Large intestine (tissue), 3 donors: ENCODE results near the gene GKN1. TPM values are rescaled to one million over a fixed set of nuclear protein-coding genes. Genes with fewer than 3 reads are reported as not detected.

ENCODE experiments used
- DNase-seq, 2 donors: peaks; one replicate each; pipeline versions ENCODE4 v3.0.0 to v3.0.0-alpha.2; 2013
- H3K27ac ChIP-seq: one replicate; pipeline ENCODE4 v1.5.1; 2013; ENCODE audit warnings: low read length
- H3K27me3 ChIP-seq: 2 replicates; pipeline ENCODE4 v1.6.1; 2013; ENCODE audit warnings: low read length; ENCODE audit not compliant: control insufficient read depth, insufficient read depth
- H3K36me3 ChIP-seq: 2 replicates; pipeline ENCODE4 v1.6.1; 2013; ENCODE audit warnings: low read length; ENCODE audit not compliant: control insufficient read depth, insufficient read depth
- H3K4me1 ChIP-seq: one replicate; pipeline ENCODE4 v1.6.1; 2013; ENCODE audit warnings: low read length; ENCODE audit not compliant: control insufficient read depth, insufficient read depth
- H3K4me3 ChIP-seq: one replicate; pipeline ENCODE4 v1.5.1; 2013; ENCODE audit warnings: low read length
- H3K9me3 ChIP-seq: one replicate; pipeline ENCODE4 v1.6.1; 2013; ENCODE audit warnings: mild to moderate bottlenecking, low read depth, low read length, moderate library complexity; ENCODE audit not compliant: control insufficient read depth
- WGBS: methylation state at CpG from one replicate; pipeline ENCODE4 v1.1.5; 2013; ENCODE audit warnings: low lambda C conversion rate; ENCODE audit not compliant: insufficient coverage; 5-methylcytosine and 5-hydroxymethylcytosine counted together
- polyA plus RNA-seq: library from polyadenylated mRNA; unstranded; fragments of 120-200 nt; gene quantifications from one replicate; pipeline ENCODE4 v1.2.1, GENCODE V29; 2013

The GKN1 gene
- polyA plus RNA-seq, 1 donor, result not detected

DNA sequence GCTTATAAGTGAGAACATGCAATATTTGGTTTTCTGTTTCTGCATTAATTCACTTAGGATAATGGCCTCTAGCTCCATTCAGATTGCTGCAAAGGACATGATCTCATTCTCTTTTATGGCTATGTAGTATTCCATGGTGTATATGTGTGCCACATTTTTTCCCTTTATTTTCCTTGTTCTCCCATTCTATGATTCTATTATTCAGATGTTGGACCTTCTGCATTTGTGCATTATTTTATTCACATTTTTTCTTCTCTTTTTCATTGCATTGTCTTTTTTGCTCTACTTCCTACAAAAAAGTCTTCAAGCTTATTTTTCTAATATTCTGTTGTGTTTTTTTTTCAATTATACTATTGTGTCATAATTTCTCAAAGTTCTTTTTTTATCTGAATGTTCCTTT, 27.4 kb downstream of the GKN1 start:
- Histone ChIP-seq H3K27ac (no peak overlapping the region), H3K27me3 (no peaks in the 10 kb centered on the region), H3K9me3 (no peaks in the 10 kb centered on the region), H3K36me3 (no peaks in the 10 kb centered on the region), H3K4me1 (no peaks in the 10 kb centered on the region), H3K4me3 (no peak overlapping the region)
- no peak for DNase-seq

DNA sequence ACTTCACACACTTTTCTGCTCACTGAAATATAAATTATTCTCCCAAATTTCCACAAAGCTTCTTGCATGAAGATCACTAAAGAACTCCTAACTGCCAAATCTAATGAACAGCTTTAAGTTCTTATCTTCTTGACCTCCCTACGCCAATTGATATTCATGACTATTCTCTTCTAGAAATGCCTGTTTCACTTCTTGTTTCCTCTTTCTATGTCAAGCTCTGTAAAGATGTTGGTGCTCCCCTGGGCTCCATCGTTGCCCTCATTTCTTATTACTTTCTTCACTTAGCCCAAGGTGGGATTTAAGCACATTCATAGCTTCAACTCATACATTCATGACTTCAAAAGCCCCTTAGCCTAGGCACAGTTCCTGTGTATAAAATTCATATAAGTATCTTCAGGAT, 29.3 kb downstream of the GKN1 start:
- WGBS, result no CpG with 5 or more reads among the region's 2 CpGs
- no peaks in the 10 kb centered on the region for H3K9me3 ChIP-seq
- H3K27ac ChIP-seq, result no peak overlapping the region
- H3K27me3 ChIP-seq, result peaks cover 2% of the 10 kb centered on the region
- no peak for DNase-seq
- H3K4me1 ChIP-seq, result no peaks in the 10 kb centered on the region
- H3K4me3 ChIP-seq, result no peak overlapping the region
- no peaks in the 10 kb centered on the region for H3K36me3 ChIP-seq

DNA sequence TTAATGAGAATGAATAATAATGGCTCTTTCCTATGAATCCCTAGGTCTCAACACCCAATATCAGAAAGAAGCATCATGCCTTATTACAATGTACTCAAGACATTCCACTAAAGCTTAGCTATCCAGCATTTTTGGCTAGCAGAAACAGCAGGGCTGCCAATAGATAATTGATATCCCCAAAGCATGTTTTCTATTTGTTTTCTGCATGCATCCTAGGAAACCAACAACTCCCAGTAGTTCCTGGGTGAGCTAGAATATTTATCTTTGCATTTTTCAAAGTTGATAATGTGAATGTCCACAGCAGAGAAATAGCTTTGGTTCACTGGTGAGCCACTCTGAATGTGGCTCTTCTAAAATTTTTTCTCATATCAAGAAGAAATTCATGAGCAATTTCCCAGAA, 32.7 kb downstream of the GKN1 start:
- Histone ChIP-seq H3K4me1 (no peaks in the 10 kb centered on the region), H3K36me3 (no peaks in the 10 kb centered on the region), H3K27me3 (peaks cover 20% of the 10 kb centered on the region), H3K27ac (no peak overlapping the region), H3K4me3 (no peak overlapping the region), H3K9me3 (no peaks in the 10 kb centered on the region)
- no peak for DNase-seq

DNA sequence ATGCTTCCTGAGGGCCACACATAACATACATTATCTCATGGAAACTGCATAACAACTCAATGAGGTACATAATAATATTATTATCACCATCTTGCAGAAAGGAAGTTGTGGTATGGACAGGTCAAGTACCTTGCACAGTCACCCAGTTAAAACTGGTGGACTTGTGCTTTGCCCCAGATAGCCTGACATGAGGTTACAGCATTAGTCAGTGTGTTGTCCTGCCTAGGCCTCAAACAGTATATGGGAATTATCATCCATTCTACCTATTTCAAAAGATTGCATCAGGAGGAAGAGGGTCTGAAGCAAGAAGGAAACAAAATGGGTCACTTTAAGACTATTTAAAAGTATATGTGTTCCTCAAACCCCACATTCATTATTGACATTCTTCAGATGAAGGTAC, 33.2 kb downstream of the GKN1 start:
- Histone ChIP-seq H3K9me3 (no peaks in the 10 kb centered on the region), H3K27ac (no peak overlapping the region), H3K4me1 (no peaks in the 10 kb centered on the region), H3K4me3 (no peak overlapping the region), H3K36me3 (no peaks in the 10 kb centered on the region), H3K27me3 (peaks cover 24% of the 10 kb centered on the region)
- DNase-seq, result no peak

- no peaks in the 10 kb centered on the region for H3K36me3 ChIP-seq
- peaks cover 6% of the 10 kb centered on the region for H3K9me3 ChIP-seq
- WGBS, result 65% methylated on average over 3 of the region's 8 CpGs
- no peak overlapping the region for H3K27ac ChIP-seq
- no peak for DNase-seq
- H3K4me3 ChIP-seq, result no peak overlapping the region
- H3K4me1 ChIP-seq, result peaks cover 4% of the 10 kb centered on the region
- peaks cover 47% of the 10 kb centered on the region for H3K27me3 ChIP-seq
Measured at GRCh38 chr2:69010437-69011194, 36.2 kb downstream of the GKN1 start.

DNA sequence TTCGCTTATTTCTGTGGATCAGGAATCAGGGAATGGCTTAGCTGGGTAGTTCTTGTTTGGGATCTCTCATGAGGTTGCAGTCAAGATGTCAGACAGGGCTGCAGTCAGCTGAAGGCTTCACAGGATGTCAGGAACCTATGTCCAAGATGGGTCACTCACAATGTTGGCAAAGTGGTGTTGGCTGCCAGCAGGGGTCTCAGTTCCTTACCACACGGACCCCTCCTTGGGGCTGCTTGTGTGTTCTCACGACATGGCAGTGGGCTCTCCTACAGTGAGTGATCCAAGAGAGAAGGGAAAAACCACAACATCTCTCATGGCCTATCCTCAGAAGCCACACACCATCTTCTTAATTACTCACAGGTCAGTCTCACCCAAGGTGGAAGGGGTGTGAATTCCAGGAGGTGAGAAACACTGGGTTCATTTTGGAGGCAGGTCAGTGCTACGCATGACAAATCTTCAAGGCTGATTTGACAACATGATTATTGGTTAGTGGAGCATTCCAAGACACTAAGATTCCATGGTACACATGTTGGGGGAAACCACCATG, 37.2 kb downstream of the GKN1 start:
- no CpG with 5 or more reads among the region's 4 CpGs for WGBS
- Histone ChIP-seq H3K36me3 (no peaks in the 10 kb centered on the region), H3K4me1 (peaks cover 4% of the 10 kb centered on the region), H3K4me3 (no peak overlapping the region), H3K27me3 (peaks cover 47% of the 10 kb centered on the region), H3K9me3 (peaks cover 6% of the 10 kb centered on the region), H3K27ac (no peak overlapping the region)
- no peak for DNase-seq

DNA sequence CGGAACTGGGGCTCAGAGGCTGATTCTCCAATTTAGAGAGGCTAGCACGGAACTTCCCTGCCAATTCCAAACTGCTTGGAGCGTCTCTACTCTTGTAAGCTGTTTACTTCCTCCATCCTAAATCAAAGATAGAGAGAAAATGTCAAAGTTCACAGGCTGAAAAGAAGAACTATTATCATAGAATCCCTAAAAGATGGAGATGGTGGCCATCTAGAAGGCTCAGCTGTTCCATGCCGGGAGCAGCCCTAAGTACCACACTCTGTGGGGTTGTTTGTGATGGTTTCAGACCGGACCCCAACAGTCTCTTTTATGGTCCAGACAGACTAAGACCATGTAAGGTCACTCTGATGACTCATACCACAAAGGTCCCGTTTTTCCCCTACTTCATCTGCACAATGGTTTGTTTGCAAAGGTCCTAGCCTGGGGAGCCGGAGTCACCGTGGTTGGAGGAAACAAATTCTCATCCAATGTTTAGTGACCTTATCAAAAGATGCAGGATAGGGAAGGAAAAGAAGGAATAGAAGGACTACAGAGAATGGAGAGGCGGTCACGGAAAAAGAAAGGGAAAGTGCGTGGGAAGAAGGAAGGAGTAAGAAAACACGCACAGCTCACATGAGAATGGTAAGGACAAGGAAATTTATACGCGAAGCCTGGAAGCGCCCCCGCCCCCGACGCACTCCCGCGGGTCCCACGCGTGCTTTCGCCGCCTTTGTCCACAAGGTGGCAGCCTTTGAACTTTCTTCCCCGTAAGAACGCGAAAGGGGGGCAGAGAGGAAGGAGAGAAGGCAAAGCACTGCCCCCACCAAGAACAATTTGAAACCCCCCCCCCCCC, 38.1 kb downstream of the GKN1 start:
- peak overlapping the region; percentile 59 for H3K4me3 ChIP-seq
- no peaks in the 10 kb centered on the region for H3K36me3 ChIP-seq
- H3K4me1 ChIP-seq, result peaks cover 6% of the 10 kb centered on the region
- peaks cover 50% of the 10 kb centered on the region for H3K27me3 ChIP-seq
- 5% methylated on average over 6 of the region's 27 CpGs for WGBS
- peak; percentile 31 to 50 for DNase-seq
- H3K27ac ChIP-seq, result no peak overlapping the region
- H3K9me3 ChIP-seq, result peaks cover 6% of the 10 kb centered on the region

DNA sequence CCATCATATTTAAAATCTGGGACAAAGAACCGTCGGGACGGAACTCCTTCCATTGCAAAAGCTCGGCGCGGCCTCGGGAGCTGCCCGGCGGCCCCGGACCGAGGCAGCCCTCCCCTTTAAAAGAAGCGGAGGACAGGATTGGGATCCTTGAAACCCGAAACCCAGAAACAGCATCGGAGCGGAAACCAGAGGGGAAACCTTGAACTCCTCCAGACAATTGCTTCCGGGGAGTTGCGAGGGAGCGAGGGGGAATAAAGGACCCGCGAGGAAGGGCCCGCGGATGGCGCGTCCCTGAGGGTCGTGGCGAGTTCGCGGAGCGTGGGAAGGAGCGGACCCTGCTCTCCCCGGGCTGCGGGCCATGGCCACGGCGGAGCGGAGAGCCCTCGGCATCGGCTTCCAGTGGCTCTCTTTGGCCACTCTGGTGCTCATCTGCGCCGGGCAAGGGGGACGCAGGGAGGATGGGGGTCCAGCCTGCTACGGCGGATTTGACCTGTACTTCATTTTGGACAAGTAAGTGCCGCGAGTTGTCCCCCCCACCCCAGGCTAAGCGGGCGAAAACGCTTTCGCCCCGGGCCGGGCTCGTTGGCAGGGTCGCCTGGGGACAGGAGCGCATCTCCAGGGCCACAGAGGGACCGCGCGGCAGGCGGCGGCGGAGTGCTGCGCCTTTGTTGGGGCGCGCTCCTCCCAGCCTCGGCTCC, 38.9 kb downstream of the GKN1 start, which contains the start of gene ANTXR1:
ANTXR1 (plus strand) TSS at position 38 of the 698 bp plus-strand sequence; CDS start at position 359, 321 bp downstream.
- Histone ChIP-seq H3K4me3 (peak within 1 kb of the TSS; percentile 59), H3K9me3 (peaks cover 6% of the 10 kb centered on the region), H3K36me3 (no peaks in the 10 kb centered on the region), H3K27ac (peak within 1 kb of the TSS; percentile 32), H3K4me1 (peaks cover 6% of the 10 kb centered on the region), H3K27me3 (peaks cover 50% of the 10 kb centered on the region)
- DNase-seq, result peak; percentile 53 to 57
- no CpG with 5 or more reads among the region's 63 CpGs for WGBS

- peak overlapping the region; percentile 59 for H3K4me3 ChIP-seq
- peaks cover 6% of the 10 kb centered on the region for H3K4me1 ChIP-seq
- H3K27ac ChIP-seq, result peak overlapping the region; percentile 32
- no peaks in the 10 kb centered on the region for H3K36me3 ChIP-seq
- H3K27me3 ChIP-seq, result peaks cover 52% of the 10 kb centered on the region
- no CpG with 5 or more reads among the region's 20 CpGs for WGBS
- DNase-seq, result no peak
- peaks cover 6% of the 10 kb centered on the region for H3K9me3 ChIP-seq
Measured at GRCh38 chr2:69013840-69014821, 39.7 kb downstream of the GKN1 start.
